OCI-LY7 (cell line): Measurements from ENCODE around the gene TEPSIN. TPM values are rescaled to one million over a fixed set of nuclear protein-coding genes. Genes with fewer than 3 reads are reported as not detected.

ENCODE experiments used
- BruUV-seq: library from RNA; stranded (reverse); fragments of 400-500 nt; replicated peaks from 2 replicates; lab custom pipeline; 2021; lab: Mats Ljungman, UMichigan
- CTCF ChIA-PET: fragments of 300-600 bp; sonication (Branson Sonifier 250); formaldehyde crosslinking; loops from one replicate; lab custom pipeline; 2022; ENCODE audit warnings: antibody characterized with exemption; ENCODE audit not compliant: unreplicated experiment; lab: Charles Lee
- POLR2A ChIA-PET: fragments of 300-600 bp; sonication (Branson Sonifier 250); formaldehyde crosslinking; loops from one replicate; lab custom pipeline; 2022; ENCODE audit warnings: antibody characterized with exemption; lab: Charles Lee
- DNase-seq: peaks from one replicate; pipeline ENCODE4 v3.0.0-alpha.2; 2015; ENCODE audit warnings: low spot score
- H2AFZ ChIP-seq: fragments of 200-600 bp; sonication (generic), shearing (Covaris generic); 2 replicates; pipeline ENCODE4 v1.6.1; 2014; ENCODE audit warnings: mild to moderate bottlenecking, antibody characterized with exemption, low read length, moderate library complexity
- H3K27ac ChIP-seq: fragments of 200-600 bp; sonication (generic); 2 replicates; pipeline ENCODE4 v1.5.1; 2014; ENCODE audit warnings: mixed run types, low read depth, mild to moderate bottlenecking, moderate library complexity, low read length, inconsistent platforms; ENCODE audit not compliant: poor library complexity, severe bottlenecking
- H3K36me3 ChIP-seq: fragments of 200-600 bp; sonication (generic); 2 replicates; pipeline ENCODE4 v1.6.1; 2014; ENCODE audit warnings: mild to moderate bottlenecking, antibody characterized with exemption, low read length, moderate library complexity, mixed read lengths; ENCODE audit not compliant: insufficient read depth
- H3K4me1 ChIP-seq: fragments of 200-600 bp; sonication (generic); 2 replicates; pipeline ENCODE4 v1.5.1; 2014; ENCODE audit warnings: mild to moderate bottlenecking, low read length; ENCODE audit not compliant: insufficient read depth, poor library complexity, severe bottlenecking
- H3K4me2 ChIP-seq: fragments of 200-600 bp; sonication (generic); 2 replicates; pipeline ENCODE4 v1.6.1; 2014; ENCODE audit warnings: mild to moderate bottlenecking, low read length
- H3K4me3 ChIP-seq: fragments of 200-600 bp; sonication (generic); 2 replicates; pipeline ENCODE4 v1.5.1; 2014; ENCODE audit warnings: mild to moderate bottlenecking, low read depth, low read length; ENCODE audit not compliant: poor library complexity, severe bottlenecking
- H3K79me2 ChIP-seq: fragments of 200-600 bp; sonication (generic); 2 replicates; pipeline ENCODE4 v1.6.1; 2016; ENCODE audit warnings: low read depth, mild to moderate bottlenecking, low read length, moderate library complexity, mixed read lengths; ENCODE audit not compliant: insufficient read depth
- H3K9me2 ChIP-seq: fragments of 200-600 bp; sonication (generic); 2 replicates; pipeline ENCODE4 v1.6.1; 2016; ENCODE audit warnings: mild to moderate bottlenecking, low read length, mixed read lengths; ENCODE audit not compliant: insufficient read depth
- H3K9me3 ChIP-seq: fragments of 200-600 bp; sonication (generic); 2 replicates; pipeline ENCODE4 v1.6.1; 2014; ENCODE audit warnings: mild to moderate bottlenecking, mixed run types, low read length, mixed read lengths
- H4K20me1 ChIP-seq: fragments of 200-600 bp; sonication (generic); 2 replicates; pipeline ENCODE4 v1.6.1; 2014; ENCODE audit warnings: mild to moderate bottlenecking, antibody characterized with exemption, low read length, moderate library complexity, mixed read lengths; ENCODE audit not compliant: insufficient read depth
- CTCF ChIP-seq: fragments of 200-600 bp; sonication (generic); conservative IDR thresholded peaks from 2 replicates; pipeline ENCODE4 v1.5.1; 2014; ENCODE audit warnings: mild to moderate bottlenecking, antibody characterized with exemption, low read length, moderate library complexity, mixed read lengths
- EZH2phosphoT487 ChIP-seq: fragments of 200-600 bp; sonication (generic); IDR thresholded peaks from 2 replicates; pipeline ENCODE4 v1.6.1; 2018; ENCODE audit warnings: low read depth, borderline replicate concordance, mild to moderate bottlenecking, mixed run types, antibody characterized with exemption, low read length, moderate library complexity, mixed read lengths
- intact Hi-C: fragments of 100-400 bp; cut with micrococcal nuclease; formaldehyde crosslinking; loops from one replicate; pipeline ENCODE4 v1.10.0; 2022; ENCODE audit not compliant: unreplicated experiment
- total RNA-seq, 2 experiments: library from RNA; depleted of rRNA in 1 of 2; stranded (reverse); fragments of >200 nt in 1 of 2; shearing (Covaris generic) in 1 of 2; gene quantifications; 2 replicates each; pipeline ENCODE4 v1.2.3, GENCODE V29; 2014 to 2022

The TEPSIN gene
- total RNA-seq, 2 experiments from 2014 or later = 46.4 to 75.3 TPM

- BruUV-seq = no TSS peak
- Histone ChIP-seq H3K9me2 (no peaks in the 10 kb centered on the region), H3K79me2 (peaks cover 30% of the 10 kb centered on the region), H2AFZ (no peak overlapping the region), H3K4me1 (peaks cover 45% of the 10 kb centered on the region), H3K4me2 (peak overlapping the region; percentile 82; the same call in 1 of the 2 replicates), H3K4me3 (no peak overlapping the region), H3K9me3 (no peaks in the 10 kb centered on the region), H4K20me1 (peaks cover 5% of the 10 kb centered on the region; the same call in 1 of the 2 replicates), H3K36me3 (peaks cover 41% of the 10 kb centered on the region), H3K27ac (peak overlapping the region; percentile 1)
- DNase-seq = peak; percentile 10
- TF ChIP-seq EZH2phosphoT487 = no peak
- no peak for TF ChIP-seq CTCF
- intact Hi-C loops = no loop called here
- POLR2A ChIA-PET = interaction anchor here (0.7 kb wide), 1 partner anchor 16 kb away, joined by 3 read pairs; no protein-coding TSS in a partner anchor
- CTCF ChIA-PET = no interaction called here
These were observed 3.8 kb upstream of the TEPSIN start for GRCh38 chr17:81242421-81243332.

GRCh38 chr17:81241648-81242420 is 3.0 kb upstream of the TEPSIN start:
- H3K36me3 ChIP-seq = peaks cover 41% of the 10 kb centered on the region
- BruUV-seq = no TSS peak
- ChIA-PET POLR2A (interaction anchor here (0.7 kb wide), 1 partner anchor 17 kb away, joined by 3 read pairs; no protein-coding TSS in a partner anchor), CTCF (no interaction called here)
- H2AFZ ChIP-seq = no peak overlapping the region
- peak overlapping the region; percentile 61 for H3K27ac ChIP-seq
- intact Hi-C loops = loop anchor here (1.0 to 2.0 kb wide), 3 partner anchors 100 to 219 kb away; no protein-coding TSS in a partner anchor
- peaks cover 5% of the 10 kb centered on the region; the same call in 1 of the 2 replicates for H4K20me1 ChIP-seq
- peaks cover 30% of the 10 kb centered on the region for H3K79me2 ChIP-seq
- DNase-seq = peak; percentile 89
- H3K4me3 ChIP-seq = peak overlapping the region; percentile 79
- H3K4me2 ChIP-seq = peak overlapping the region; percentile 82
- TF ChIP-seq CTCF (peak; percentile 95), EZH2phosphoT487 (no peak)
- H3K9me3 ChIP-seq = no peaks in the 10 kb centered on the region
- peaks cover 49% of the 10 kb centered on the region for H3K4me1 ChIP-seq
- no peaks in the 10 kb centered on the region for H3K9me2 ChIP-seq
